DOHH2 (cell line): ENCODE measurements around the gene URM1.

Experiments
- EZH2phosphoT487 ChIP-seq: fragments of 200-600 bp; sonication (generic); IDR thresholded peaks from 2 replicates; pipeline ENCODE4 v1.6.1; 2017; ENCODE audit warnings: borderline replicate concordance, mild to moderate bottlenecking, antibody characterized with exemption, low read length, moderate library complexity, mixed read lengths
- TF ChIP-seq, protein P1 (sequence below): fragments of 200-600 bp; sonication (generic); IDR thresholded peaks from one replicate; pipeline ENCODE4 v1.5.1; 2014; ENCODE audit warnings: antibody characterized with exemption, mild to moderate bottlenecking, low read depth, low read length; ENCODE audit not compliant: poor library complexity, severe bottlenecking

DNA sequence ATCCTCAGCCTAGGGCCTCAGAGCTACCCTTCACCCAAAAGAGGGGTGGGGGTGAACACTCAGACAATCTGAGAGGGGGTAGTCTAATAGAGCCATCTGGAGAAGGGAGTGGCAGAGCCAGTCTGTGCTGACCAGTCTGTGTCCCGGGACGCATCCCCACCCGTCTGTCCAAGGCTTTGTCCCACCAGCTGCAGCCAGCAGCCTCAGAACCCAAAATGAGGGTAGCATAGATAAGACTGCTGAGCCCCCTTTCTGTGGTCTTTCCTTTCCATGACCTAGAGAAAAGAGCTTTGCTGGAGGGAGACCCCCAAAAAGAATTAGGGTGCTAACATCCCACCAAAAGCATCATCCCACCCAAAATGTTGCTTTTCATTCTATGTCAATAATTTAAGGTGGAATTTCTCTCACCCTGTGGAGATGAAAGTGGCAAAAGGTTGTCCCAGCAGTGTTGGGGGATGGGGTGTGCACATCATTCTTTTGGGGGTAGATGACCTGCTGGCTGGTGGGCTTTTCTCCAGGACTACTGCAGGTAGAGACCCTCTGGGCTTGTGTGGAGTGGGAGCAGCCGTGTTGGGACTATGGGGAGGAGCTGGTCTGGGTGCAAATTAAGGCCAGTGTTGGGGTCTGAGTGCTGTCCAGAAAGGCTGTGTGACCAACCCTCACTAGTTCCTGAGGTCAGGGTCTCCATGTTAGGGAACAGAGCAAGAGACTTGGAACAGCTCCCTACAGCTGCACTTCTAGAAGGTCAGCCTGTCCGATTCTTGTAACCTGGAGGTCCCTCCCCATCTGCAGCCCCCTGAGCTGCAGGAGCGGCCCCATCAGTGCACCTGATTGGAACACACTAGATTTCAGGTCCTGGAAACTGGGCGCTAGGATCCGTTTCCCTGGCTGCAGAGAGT lies 19.9 kb downstream of the URM1 start:
- TF ChIP-seq, protein P1, sequence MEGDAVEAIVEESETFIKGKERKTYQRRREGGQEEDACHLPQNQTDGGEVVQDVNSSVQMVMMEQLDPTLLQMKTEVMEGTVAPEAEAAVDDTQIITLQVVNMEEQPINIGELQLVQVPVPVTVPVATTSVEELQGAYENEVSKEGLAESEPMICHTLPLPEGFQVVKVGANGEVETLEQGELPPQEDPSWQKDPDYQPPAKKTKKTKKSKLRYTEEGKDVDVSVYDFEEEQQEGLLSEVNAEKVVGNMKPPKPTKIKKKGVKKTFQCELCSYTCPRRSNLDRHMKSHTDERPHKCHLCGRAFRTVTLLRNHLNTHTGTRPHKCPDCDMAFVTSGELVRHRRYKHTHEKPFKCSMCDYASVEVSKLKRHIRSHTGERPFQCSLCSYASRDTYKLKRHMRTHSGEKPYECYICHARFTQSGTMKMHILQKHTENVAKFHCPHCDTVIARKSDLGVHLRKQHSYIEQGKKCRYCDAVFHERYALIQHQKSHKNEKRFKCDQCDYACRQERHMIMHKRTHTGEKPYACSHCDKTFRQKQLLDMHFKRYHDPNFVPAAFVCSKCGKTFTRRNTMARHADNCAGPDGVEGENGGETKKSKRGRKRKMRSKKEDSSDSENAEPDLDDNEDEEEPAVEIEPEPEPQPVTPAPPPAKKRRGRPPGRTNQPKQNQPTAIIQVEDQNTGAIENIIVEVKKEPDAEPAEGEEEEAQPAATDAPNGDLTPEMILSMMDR, result no peak
- TF ChIP-seq EZH2phosphoT487, result no peak
